ENCODE measurements around the gene MAP1LC3B.

MAP1LC3B gene

DNA sequence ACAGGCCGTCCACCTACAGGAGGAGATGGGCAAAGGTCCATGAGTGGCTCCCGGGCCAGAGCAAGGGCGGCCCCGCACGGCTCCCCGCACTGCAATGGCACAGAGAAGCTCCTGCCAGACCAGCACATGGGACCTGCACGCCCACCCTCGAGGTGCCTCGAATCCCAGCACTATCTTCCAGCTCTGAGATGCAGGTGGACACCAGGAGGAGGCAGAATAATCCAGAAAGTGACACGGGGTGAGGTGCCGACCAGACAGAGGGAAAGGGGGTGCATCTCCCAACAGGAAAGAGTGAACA lies 48.4 kb upstream of the MAP1LC3B start:
- peaks cover 47% of the 10 kb centered on the region for H3K36me3 ChIP-seq (ENCODE audit: control insufficient read depth, low read length)
- H3K4me1 ChIP-seq (ENCODE audit: control insufficient read depth, low read length) = peaks cover 13% of the 10 kb centered on the region
- TF ChIP-seq, protein P1, sequence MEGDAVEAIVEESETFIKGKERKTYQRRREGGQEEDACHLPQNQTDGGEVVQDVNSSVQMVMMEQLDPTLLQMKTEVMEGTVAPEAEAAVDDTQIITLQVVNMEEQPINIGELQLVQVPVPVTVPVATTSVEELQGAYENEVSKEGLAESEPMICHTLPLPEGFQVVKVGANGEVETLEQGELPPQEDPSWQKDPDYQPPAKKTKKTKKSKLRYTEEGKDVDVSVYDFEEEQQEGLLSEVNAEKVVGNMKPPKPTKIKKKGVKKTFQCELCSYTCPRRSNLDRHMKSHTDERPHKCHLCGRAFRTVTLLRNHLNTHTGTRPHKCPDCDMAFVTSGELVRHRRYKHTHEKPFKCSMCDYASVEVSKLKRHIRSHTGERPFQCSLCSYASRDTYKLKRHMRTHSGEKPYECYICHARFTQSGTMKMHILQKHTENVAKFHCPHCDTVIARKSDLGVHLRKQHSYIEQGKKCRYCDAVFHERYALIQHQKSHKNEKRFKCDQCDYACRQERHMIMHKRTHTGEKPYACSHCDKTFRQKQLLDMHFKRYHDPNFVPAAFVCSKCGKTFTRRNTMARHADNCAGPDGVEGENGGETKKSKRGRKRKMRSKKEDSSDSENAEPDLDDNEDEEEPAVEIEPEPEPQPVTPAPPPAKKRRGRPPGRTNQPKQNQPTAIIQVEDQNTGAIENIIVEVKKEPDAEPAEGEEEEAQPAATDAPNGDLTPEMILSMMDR (IDR thresholded peaks at IDR 0.05; ENCODE audit: low read depth, low read length, poor library complexity, severe bottlenecking) = no peak
- TF ChIP-seq EZH2phosphoT487 (IDR thresholded peaks at IDR 0.05; ENCODE audit: borderline replicate concordance, low read length) = no peak

DNA sequence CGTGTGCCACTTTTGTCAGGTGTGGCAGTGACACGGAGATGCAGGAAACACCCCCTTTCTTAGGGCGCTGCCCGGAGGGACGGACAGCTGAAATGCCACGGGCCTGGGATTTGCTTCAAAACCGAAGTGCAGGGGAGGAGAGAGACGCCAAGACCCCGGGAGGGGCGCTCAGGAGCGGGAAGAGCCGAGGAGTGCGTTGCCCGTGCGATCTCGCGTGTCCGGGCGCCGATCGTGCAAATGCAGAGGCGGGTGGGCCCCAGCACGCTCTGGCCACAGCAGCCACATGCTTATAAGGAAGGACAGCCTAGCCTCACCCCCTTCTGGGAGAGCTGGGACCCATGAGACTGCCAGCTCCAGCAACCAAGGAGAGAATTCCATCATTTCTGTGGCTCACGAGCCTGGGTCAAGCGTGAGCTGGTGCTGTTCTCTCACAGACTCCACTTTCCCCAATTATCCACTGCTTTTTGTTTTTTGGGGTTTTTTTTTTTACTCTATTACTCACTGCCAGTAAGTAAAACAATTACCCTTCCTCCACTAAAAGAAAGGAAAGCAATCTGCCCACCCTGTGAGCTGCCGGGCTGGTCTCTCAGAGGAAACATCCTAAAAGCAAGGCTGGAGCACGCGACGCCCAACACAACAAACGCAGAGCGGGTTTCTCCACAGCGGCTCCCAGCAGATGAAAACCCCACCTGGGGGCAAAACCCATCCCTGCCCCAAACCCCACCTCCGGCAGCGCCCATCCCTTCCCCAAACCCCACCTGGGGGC lies 47.8 kb upstream of the MAP1LC3B start:
- Histone ChIP-seq H3K9me3 (ENCODE audit: control insufficient read depth, insufficient read depth, low read length) (no peaks in the 10 kb centered on the region), H3K27ac (ENCODE audit: low read depth, low read length) (no peak overlapping the region), H3K27me3 (ENCODE audit: control insufficient read depth, low read length) (no peaks in the 10 kb centered on the region), H3K79me2 (ENCODE audit: control insufficient read depth, low read length) (peaks cover 13% of the 10 kb centered on the region), H3K4me3 (ENCODE audit: low read length) (no peak overlapping the region), H3K36me3 (ENCODE audit: control insufficient read depth, low read length) (peaks cover 42% of the 10 kb centered on the region), H3K9me2 (replicated peaks; ENCODE audit: control insufficient read depth, low read length) (no peaks in the 10 kb centered on the region), H3K4me1 (ENCODE audit: control insufficient read depth, low read length) (peaks cover 13% of the 10 kb centered on the region), H3F3A (ENCODE audit: control insufficient read depth, insufficient read depth) (no peaks in the 10 kb centered on the region), H3K4me2 (ENCODE audit: low read length) (no peak overlapping the region), H4K20me1 (ENCODE audit: control insufficient read depth, insufficient read depth, low read depth, low read length) (no peaks in the 10 kb centered on the region)
- TF ChIP-seq, protein P1 (IDR thresholded peaks at IDR 0.05; ENCODE audit: low read depth, low read length, poor library complexity, severe bottlenecking) = no peak
- no peak for TF ChIP-seq EZH2phosphoT487 (IDR thresholded peaks at IDR 0.05; ENCODE audit: borderline replicate concordance, low read length)

More for the DNA sequence above, 48.4 kb upstream of the MAP1LC3B start:
- Histone ChIP-seq H3K9me3 (ENCODE audit: control insufficient read depth, insufficient read depth, low read length) (no peaks in the 10 kb centered on the region), H3K4me2 (ENCODE audit: low read length) (no peak overlapping the region), H4K20me1 (ENCODE audit: control insufficient read depth, insufficient read depth, low read depth, low read length) (no peaks in the 10 kb centered on the region), H3K4me3 (ENCODE audit: low read length) (no peak overlapping the region), H3K27me3 (ENCODE audit: control insufficient read depth, low read length) (no peaks in the 10 kb centered on the region), H3K27ac (ENCODE audit: low read depth, low read length) (no peak overlapping the region), H3F3A (ENCODE audit: control insufficient read depth, insufficient read depth) (no peaks in the 10 kb centered on the region), H3K79me2 (ENCODE audit: control insufficient read depth, low read length) (peaks cover 10% of the 10 kb centered on the region), H3K9me2 (replicated peaks; ENCODE audit: control insufficient read depth, low read length) (no peaks in the 10 kb centered on the region)

DNA sequence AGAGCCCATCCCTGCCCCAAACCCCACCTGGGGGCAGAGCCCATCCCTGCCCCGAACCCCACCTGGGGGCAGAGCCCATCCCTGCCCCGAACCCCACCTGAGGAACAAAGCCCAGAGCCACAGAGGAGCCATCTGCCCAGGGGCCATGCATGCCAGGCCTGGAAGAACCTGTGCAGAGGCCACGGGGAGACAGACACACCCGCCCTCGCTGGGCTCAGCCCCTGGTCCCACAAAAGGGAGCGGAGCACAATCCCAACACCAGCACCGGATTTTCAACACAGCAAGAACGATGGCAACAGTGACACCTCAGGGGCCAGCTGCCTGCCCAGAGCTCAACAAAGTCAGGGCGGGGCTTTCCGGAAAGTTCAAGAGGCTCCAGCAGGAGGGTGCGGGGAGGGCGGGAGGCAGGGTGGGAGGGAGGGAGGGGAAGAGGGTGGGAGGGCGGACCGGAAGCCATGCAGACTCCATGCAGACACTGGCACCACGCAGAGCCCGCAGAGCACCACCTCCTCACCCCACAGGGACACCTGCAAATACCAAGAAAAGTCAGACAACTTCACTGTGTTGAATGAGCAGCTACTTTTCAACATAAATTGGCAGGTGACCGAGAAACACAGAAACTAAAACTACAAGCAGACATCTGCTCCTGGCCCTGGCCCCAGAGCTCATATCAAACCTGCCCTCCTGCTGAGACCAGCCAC lies 47.1 kb upstream of the MAP1LC3B start:
- Histone ChIP-seq H3K27me3 (ENCODE audit: control insufficient read depth, low read length) (no peaks in the 10 kb centered on the region), H3K36me3 (ENCODE audit: control insufficient read depth, low read length) (peaks cover 38% of the 10 kb centered on the region), H3K27ac (ENCODE audit: low read depth, low read length) (peak overlapping the region; percentile 58), H3K4me1 (ENCODE audit: control insufficient read depth, low read length) (peaks cover 13% of the 10 kb centered on the region), H3F3A (ENCODE audit: control insufficient read depth, insufficient read depth) (no peaks in the 10 kb centered on the region), H3K9me2 (replicated peaks; ENCODE audit: control insufficient read depth, low read length) (no peaks in the 10 kb centered on the region), H3K4me3 (ENCODE audit: low read length) (no peak overlapping the region), H4K20me1 (ENCODE audit: control insufficient read depth, insufficient read depth, low read depth, low read length) (no peaks in the 10 kb centered on the region), H3K4me2 (ENCODE audit: low read length) (peak overlapping the region; percentile 39), H3K9me3 (ENCODE audit: control insufficient read depth, insufficient read depth, low read length) (no peaks in the 10 kb centered on the region), H3K79me2 (ENCODE audit: control insufficient read depth, low read length) (peaks cover 13% of the 10 kb centered on the region)
- TF ChIP-seq, protein P1 (IDR thresholded peaks at IDR 0.05; ENCODE audit: low read depth, low read length, poor library complexity, severe bottlenecking) = no peak
- no peak for TF ChIP-seq EZH2phosphoT487 (IDR thresholded peaks at IDR 0.05; ENCODE audit: borderline replicate concordance, low read length)

Data from DOHH2 (cell line).